IPS-NIHi11 (cell line): Measurements from ENCODE around the gene VPS41.
A peak's percentile ranks its signal among the peaks of the same experiment; 100 is the strongest.

Source experiments
- DNase-seq: peaks from one replicate; pipeline ENCODE4 v3.0.0; 2012; ENCODE audit warnings: mixed read lengths, low spot score

VPS41 gene

GRCh38 chr7:38727184-38727940 lies 181.6 kb downstream of the VPS41 start:
- DNase-seq, result no peak

DNA sequence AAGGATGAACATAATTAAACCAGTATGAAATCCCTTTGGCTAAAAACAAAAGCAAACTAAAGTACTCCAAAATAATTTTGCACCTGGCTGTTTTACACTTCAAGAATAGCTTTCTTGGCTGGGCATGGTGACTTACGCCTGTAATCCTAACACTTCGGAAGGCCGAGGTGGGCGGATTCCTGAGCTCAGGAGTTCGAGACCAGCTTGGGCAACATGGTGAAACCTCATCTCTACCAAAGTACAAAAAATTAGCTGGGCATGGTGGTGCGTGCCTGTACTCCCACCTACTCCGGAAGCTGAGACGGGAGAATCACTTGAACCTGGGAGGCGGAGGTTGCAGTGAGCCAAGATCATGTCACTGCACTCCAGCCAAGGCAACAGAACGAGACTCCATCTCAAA lies 185.7 kb downstream of the VPS41 start:
- no peak for DNase-seq

- peak; percentile 36 for DNase-seq
These were observed 192.6 kb downstream of the VPS41 start for GRCh38 chr7:38716397-38716796.

GRCh38 chr7:38709123-38709522 lies 199.9 kb downstream of the VPS41 start:
- no peak for DNase-seq

- peak; percentile 18 for DNase-seq
These were observed 204.2 kb downstream of the VPS41 start for GRCh38 chr7:38704751-38705150.

DNA sequence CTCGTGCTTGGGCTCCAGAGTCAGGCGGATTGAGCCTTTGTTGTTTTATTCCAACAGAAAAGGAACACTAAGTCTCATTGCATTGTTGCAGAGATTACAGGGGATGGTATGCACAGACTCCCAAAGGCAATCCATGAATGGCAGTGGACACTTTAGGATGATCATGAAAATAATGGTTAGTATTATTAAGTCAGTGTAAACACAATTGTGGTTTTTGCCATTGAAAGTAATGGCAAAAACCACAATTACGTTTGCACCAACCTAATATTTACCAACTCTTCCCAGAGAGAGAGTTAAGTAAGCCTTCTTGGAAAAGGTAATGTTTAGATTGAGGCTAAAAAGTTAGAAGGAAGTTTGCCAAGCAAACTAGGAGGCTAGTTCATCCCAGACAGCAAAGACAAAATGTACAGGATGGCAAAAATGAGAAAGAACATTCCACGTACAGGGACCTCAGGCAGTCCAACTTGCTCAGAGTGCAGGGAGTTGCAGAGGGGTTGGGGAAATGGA lies 204.9 kb downstream of the VPS41 start:
- no peak for DNase-seq

GRCh38 chr7:38703093-38703492 lies 205.9 kb downstream of the VPS41 start:
- DNase-seq, result no peak

- no peak for DNase-seq
These were observed 206.9 kb downstream of the VPS41 start for GRCh38 chr7:38702002-38702535.

GRCh38 chr7:38700116-38700515 lies 208.9 kb downstream of the VPS41 start:
- no peak for DNase-seq

DNA sequence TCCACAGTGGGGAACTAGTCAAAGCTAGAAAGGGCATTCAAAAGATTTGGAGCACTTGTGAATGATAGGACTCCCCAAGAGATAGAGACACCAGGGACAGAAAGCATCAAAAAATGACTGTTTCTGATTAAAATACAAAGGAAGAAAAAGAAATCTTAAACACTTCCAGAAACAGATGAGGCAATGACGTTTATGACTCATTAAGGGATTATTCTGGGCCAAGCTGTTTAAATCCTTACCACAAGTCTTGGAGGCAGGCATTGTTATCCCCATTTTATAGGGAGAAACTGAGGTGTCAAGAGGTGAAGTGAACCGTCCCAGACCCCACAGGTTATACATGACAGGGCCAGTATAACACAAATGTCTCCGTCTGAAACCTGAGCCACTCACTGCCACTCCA lies 209.5 kb downstream of the VPS41 start:
- DNase-seq, result no peak

DNA sequence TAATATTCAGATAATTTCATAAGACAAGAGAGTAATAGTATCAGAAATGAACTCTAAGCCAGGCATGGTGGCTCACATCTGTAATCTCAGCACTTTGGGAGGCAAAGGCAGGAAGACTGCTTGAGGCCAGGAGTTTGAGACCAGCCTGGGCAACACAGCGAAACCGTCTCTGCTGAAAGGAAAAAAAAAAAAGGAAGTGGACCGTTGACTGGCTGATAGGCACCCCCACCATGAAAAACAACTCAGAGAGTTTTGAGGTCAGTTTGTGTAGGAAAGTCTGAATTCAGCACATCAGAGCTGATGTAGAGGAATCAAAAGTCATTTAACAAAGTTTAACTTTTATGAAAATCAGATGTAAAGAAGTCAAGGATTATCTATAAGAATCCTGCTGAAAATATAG lies 214.7 kb downstream of the VPS41 start:
- DNase-seq, result no peak

DNA sequence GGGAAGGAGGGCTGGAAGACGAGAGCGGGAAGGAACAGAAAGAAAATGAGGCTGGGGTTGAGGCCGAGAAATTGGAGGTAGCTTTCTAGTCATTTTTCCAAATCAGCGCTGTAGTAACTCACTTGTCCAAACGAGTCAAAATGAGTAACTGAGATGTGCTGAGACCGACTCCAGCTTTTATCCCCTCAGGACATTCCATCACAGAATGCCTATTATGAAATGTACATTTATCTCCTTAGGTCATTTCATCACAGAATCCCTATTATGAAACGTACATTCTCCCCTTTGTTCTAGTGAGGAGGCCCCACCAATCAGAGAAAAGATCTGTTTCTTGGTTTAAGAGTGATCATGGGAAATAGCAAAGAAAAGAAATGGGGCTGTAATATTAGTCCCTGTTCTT lies 222.1 kb downstream of the VPS41 start:
- DNase-seq, result no peak

- no peak for DNase-seq
These were observed 223.1 kb downstream of the VPS41 start for GRCh38 chr7:38685851-38686250.

GRCh38 chr7:38682606-38683005 lies 226.4 kb downstream of the VPS41 start:
- no peak for DNase-seq

- no peak for DNase-seq
These were observed 227.1 kb downstream of the VPS41 start for GRCh38 chr7:38681882-38682281.

GRCh38 chr7:38679419-38679818 lies 229.6 kb downstream of the VPS41 start:
- no peak for DNase-seq

DNA sequence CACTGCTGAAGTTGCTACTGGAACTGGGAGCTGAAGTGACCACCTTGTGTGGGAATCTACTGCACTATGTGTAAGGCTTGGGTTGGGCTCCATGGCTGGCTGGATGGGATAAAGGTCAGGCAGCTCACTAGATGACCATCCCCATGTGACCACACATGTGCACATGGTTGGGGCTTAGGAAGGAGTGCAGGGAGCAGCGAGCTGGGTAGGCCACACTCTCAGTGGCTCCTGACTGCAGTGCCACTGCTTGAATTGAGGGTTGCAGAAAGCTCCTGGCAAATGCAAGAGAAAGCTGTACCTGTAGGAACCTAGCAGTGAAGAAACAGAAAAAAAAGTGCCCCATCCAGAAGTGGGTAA lies 230.3 kb downstream of the VPS41 start:
- DNase-seq, result no peak

GRCh38 chr7:38677981-38678697 lies 230.9 kb downstream of the VPS41 start:
- DNase-seq, result no peak

GRCh38 chr7:38675494-38676106 lies 233.4 kb downstream of the VPS41 start:
- DNase-seq, result no peak

DNA sequence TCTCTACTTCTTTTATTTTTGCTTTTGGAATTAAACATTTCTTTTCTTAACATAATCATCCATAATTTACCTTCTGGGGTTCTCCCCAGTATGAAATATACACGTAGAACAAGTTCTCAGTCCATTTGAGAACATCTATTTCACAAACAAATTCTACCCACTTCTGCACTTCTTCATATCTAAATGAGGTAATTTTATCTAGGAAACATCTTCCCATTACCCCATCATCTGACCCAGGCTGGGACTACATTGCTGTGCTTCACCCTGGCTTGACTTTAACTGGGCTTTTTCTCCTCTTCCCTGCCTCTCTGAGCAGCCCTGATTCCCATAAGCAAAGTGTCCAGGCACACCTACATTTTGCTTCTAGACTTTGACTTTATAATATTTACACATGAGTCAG lies 234.5 kb downstream of the VPS41 start:
- DNase-seq, result no peak

GRCh38 chr7:38673795-38674194 lies 235.2 kb downstream of the VPS41 start:
- DNase-seq, result no peak
